GM10266 (cell line): ENCODE measurements around the gene HYDIN.
A peak's percentile ranks its signal among the peaks of the same experiment; 100 is the strongest.

Source experiments
- DNase-seq: peaks from one replicate; pipeline ENCODE4 v3.0.0; 2012; ENCODE audit errors: extremely low spot score
- TF ChIP-seq, protein P1 (sequence below): IDR thresholded peaks from 2 replicates; pipeline ENCODE4 v1.5.1; 2012; ENCODE audit warnings: mild to moderate bottlenecking, low read depth; ENCODE audit not compliant: control insufficient read depth, insufficient read depth; ENCODE audit errors: missing control alignments

The HYDIN gene

DNA sequence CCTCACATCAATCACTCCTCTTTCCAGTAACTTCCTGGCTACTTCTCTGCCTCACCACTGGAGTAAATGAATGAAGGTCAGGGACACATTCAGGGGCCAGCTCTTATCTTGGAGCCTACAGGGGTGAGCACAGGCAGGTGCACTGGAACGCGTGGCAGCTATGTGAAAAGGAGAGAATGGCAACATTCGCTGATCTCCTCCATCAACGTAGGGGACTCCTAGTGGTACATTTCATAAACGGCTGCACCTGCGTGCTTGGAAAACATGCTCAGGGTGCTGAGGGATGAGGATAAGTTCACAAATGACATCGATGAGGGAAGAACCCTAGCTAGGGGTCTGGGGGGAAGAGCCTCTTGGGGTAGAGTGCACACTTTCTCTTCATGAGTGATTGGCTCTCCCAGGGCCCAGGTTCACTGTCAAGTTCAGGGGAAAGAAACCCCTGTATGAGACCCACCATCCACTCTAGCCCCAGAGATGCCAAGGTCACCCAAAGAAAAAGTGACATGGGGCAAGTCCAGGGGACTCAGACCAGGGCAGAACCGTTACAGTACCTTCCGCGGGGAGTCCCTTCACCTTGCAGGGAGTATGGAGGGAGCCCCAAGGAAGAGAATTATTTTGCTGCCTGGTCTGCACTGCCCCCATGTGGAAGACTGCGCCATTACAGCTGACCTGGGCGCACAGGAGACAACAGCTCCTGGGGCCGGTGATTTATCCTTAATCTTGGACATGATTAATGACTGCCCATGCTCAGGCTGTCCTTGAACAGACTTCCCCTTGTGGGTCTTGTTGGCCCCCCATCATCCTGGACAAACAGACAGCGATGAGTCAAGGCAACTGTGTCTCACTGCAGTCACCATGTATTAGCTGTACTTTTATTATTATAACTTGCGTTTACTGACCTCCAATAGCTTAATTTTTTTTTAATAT is 459.6 kb downstream of the HYDIN start:
- TF ChIP-seq, protein P1, sequence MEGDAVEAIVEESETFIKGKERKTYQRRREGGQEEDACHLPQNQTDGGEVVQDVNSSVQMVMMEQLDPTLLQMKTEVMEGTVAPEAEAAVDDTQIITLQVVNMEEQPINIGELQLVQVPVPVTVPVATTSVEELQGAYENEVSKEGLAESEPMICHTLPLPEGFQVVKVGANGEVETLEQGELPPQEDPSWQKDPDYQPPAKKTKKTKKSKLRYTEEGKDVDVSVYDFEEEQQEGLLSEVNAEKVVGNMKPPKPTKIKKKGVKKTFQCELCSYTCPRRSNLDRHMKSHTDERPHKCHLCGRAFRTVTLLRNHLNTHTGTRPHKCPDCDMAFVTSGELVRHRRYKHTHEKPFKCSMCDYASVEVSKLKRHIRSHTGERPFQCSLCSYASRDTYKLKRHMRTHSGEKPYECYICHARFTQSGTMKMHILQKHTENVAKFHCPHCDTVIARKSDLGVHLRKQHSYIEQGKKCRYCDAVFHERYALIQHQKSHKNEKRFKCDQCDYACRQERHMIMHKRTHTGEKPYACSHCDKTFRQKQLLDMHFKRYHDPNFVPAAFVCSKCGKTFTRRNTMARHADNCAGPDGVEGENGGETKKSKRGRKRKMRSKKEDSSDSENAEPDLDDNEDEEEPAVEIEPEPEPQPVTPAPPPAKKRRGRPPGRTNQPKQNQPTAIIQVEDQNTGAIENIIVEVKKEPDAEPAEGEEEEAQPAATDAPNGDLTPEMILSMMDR, result peak; percentile 94
- peak; percentile 71 for DNase-seq

DNA sequence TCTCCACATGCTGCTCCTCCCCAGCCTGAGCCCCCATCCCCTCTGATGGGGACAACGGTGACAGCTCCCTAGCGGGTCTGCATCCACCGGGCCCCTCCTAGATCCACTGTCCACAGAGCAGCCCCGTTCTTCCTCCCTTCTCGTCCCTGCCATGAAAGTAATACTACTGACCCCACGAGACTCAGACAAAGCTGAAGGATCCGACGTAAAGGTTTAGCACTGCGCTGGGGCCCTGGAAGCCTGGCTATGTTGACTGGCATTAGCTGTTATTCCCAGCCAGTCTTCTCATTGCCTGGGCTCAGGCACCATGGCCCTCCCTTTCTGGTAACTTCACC is 460.3 kb downstream of the HYDIN start:
- DNase-seq, result no peak
- TF ChIP-seq, protein P1, result no peak

DNA sequence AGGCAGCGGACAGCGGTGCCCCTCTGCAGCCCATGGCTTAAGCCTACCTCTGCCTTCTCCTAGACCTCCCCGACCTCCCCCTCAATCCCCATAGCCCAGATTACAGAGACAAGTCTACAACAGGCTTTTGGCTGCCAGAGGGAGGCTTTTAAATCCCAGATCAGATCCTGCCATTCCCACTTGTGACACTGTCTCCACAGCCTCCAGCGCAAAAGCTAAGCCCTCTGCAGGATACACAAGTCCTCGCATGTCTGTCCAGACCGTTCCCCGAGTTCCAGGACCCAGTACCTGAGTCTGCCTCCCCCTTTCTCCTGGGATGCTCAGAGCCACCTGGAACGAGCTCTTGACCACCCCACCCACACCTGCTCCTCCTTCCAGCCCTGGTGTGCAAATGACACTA is 460.8 kb downstream of the HYDIN start:
- no peak for DNase-seq
- TF ChIP-seq, protein P1, result no peak

DNA sequence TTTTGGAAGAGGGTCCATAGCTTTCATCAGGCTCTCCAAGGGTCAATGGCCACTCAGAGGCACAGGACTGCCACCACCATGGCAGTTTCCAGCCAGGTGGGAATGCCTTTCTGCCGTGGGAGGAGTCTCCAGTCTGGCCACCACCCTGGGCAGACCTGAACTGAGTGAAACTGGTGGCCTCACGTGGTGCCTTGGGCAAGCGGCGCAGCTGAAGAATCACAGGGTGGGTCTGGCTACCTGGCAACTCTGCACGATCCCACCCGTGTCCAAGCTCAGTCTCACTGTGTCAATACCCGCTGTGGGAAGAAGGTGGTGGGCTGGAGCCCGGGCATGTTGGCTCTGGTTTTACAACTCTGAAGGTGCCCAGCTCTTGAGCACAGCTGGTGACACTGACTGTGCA is 461.4 kb downstream of the HYDIN start:
- no peak for DNase-seq
- TF ChIP-seq, protein P1, result no peak

DNA sequence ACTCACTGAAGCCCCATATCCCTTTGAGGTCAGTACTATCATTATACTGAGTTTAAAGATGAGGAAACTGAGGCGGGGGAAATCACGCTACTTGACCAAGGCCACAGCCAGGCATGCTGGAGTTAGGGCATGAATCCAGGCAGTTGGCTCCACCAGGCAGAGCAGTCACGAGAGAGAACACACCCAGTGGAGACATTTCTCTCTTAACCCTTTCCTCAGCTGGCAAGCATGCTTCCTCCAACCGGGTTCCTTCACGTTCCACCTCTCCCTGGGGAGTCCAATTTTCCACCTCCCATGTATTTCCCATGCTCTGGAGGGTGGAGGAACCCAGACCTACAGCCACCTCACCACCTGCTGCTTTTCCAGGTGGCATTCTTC is 462.3 kb downstream of the HYDIN start:
- TF ChIP-seq, protein P1, result no peak
- DNase-seq, result no peak

DNA sequence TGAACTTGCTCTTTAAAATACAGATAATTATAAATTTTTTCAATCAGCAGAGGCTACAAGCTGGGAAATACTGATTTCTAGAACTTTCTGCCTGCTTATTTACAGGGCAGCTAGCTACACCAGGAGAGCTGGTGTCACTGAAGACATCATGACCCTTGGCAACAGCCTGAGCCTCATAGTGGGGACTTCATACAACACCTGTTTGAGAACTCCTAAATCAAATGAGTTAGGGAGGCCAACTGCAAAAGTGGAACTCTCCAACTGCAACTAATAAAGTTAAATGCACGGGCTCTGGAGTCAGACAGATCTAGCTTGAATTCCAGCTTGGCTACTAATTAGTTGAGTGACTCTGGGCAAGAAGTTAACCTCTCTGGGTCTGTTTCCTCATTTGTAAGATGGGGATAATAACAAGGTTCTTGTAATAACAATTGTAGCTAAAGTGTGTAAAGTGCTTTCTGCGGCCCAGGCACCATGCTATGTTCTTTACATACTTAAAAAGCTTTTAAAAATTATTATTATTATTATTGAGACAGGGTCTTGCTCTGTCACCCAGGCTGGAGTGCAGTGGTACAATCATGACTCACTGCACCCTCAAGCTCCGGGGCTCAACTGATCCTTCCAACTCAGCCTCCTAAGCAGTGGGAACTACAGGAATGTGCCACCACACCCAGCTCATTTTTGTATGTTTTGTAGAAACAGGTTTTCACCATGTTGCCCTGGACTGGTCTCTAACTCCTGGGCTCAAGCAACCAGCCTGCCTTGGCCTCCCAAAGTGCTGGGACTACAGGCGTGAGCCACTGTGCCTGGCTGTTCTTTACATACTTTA is 462.9 kb downstream of the HYDIN start:
- TF ChIP-seq, protein P1, result no peak
- no peak for DNase-seq

DNA sequence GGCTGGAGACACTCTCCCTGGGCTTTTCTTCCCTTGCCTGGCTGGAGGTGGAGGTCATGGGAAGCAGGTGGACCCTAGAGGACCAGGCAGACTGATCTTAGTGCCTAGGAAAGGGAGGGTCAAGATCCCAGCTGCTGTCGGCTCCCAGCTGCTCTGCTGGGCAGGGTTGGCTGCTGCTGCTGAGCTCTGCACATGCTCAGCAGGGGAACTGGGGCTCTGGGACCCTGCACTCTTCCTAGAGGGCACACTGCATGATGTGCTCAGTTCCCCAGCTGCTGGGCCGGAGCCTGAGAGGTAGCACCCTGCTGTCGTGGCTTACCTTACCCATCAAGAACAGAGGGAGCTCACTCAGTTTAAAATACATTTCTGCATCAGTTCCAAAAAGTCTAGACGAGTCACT is 463.9 kb downstream of the HYDIN start:
- no peak for DNase-seq
- TF ChIP-seq, protein P1, result no peak
